GM18508 (cell line): ENCODE results near the gene FGF14.

Experiments used
- ATAC-seq: cut with Tn5 transposase; IDR thresholded peaks from one replicate; pipeline ENCODE4 v1.9.1; 2021; ENCODE audit warnings: moderate number of reproducible peaks; ENCODE audit not compliant: insufficient read depth, unreplicated experiment

FGF14 gene

GRCh38 chr13:102267191-102267590 is 134.7 kb downstream of the FGF14 start:
- no peak for ATAC-seq

DNA sequence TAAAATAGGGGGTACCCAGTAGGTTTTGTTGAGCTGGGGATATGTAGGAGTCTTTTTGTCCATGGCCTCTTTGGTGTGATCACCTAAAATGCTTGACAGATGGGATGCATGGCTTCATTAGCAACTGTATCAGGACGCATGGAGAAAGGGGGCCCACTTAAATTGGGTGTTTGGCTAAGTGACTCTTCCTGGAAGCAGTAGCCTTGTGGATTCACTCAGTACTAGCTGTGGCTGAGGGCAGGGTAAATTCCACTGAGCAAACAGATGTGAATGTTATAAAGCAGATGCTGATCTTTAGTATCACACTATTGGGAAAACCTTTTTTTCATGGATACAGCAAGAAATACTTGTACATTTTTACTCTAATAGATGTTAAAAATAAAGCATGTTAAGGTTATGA is 140.0 kb downstream of the FGF14 start:
- no peak for ATAC-seq

GRCh38 chr13:102261316-102261715 is 140.5 kb downstream of the FGF14 start:
- ATAC-seq, result no peak

- no peak for ATAC-seq
These were observed 141.6 kb downstream of the FGF14 start for GRCh38 chr13:102260256-102260655.

- ATAC-seq, result no peak
These were observed 146.4 kb downstream of the FGF14 start for GRCh38 chr13:102255409-102255808.

GRCh38 chr13:102251817-102252216 is 150.0 kb downstream of the FGF14 start:
- no peak for ATAC-seq

DNA sequence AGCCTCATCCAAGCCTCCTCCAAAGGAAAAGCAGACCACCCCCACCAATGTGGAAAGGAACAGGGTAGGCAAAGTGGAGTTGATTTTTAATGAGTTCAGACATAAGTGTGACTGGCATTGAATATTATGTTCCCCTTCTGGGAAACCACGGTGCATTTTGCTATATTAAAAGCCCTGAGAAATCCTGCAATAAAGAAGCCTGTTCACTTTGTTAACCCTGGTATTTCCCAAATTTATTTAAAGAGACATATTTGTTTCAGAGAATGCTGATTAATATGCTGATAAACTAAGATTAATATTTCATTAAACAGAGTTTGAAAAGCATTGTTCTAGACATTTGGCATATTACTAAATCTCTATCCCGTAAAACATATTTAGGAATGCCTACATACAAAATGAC is 151.4 kb downstream of the FGF14 start:
- ATAC-seq, result no peak

DNA sequence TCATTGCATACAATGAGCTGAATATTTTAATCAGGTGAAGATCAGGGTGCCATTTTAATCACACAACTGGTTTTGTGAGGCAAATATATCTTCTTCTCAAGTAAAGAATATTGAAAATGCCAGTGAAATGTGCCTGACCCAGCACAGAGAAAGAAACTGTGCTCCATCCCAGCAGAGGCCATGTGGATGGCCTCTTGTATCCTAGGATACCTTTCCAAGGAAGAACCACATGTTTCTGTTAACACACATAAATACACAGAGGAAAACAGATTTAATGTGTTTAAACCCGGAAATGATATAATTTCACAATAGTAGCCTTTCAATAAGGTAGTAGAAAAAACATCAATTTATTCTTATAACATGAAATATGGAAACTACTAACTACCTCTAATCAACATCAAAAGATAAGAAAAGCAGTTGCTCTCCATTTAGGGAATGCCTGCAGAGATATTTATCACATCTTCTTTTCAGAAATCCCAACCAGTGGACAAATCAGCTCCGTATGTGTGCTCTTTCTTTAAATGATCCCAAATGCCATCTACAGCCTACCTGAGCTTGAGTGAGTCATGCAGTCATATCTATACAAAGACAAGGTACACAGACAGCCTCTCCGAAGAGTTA is 157.1 kb downstream of the FGF14 start:
- no peak for ATAC-seq

DNA sequence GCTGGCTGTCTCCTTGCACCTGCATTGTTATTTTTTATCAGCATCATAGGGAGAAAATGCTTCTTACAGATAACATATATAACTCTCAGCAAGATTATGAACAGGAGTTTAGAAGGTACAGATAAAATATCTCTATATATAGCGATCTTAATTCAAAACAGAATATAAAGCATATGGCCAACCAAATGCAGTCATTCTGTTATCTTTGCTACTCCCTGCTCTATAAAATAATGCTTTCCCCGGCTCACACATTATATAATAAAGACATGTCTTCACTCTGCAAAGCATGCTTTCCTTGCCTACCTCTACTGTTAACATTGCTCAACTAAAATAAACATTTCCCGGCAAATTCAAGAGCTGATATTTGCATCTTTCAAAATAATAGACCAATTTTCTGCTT is 161.7 kb downstream of the FGF14 start:
- no peak for ATAC-seq

- no peak for ATAC-seq
These were observed 164.6 kb downstream of the FGF14 start for GRCh38 chr13:102237230-102237629.

- no peak for ATAC-seq
These were observed 165.0 kb downstream of the FGF14 start for GRCh38 chr13:102236830-102237229.

- no peak for ATAC-seq
These were observed 165.5 kb downstream of the FGF14 start for GRCh38 chr13:102236341-102236740.

DNA sequence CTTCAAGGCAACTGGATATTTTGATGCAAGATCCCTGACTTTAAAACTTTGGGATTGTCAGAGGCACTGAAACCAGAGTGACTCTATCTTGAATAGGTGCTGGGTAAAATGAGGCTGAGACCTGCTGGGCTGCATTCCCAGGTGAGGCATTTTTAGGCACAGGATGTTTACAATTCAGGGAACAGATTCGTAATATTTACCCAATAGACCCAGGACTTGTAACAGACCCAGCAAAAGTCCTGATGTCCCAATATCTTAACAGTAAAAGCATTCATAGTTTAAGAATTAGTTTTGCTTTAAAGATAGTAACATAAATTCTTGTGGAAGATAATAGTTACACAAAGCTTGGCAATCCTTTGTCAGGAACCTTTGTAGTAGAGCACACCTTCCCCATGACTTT is 166.2 kb downstream of the FGF14 start:
- no peak for ATAC-seq

DNA sequence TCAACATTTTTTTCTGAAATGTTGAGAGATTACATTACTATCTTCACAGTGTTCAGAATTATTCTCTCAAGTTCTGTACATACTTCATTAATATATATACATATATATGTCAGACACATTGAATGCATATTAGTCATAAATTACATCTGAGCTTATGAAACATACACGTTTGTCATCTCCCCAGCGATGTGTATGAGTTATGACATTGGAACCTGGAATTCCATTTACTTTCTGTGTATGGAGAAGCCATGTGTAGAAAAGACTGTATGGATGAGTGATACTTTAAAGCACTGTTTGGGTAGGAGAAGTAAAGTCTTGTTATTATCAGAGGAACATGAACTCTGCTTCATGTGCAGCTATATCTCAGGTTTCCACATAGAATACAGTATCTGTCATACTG is 167.2 kb downstream of the FGF14 start:
- ATAC-seq, result no peak

DNA sequence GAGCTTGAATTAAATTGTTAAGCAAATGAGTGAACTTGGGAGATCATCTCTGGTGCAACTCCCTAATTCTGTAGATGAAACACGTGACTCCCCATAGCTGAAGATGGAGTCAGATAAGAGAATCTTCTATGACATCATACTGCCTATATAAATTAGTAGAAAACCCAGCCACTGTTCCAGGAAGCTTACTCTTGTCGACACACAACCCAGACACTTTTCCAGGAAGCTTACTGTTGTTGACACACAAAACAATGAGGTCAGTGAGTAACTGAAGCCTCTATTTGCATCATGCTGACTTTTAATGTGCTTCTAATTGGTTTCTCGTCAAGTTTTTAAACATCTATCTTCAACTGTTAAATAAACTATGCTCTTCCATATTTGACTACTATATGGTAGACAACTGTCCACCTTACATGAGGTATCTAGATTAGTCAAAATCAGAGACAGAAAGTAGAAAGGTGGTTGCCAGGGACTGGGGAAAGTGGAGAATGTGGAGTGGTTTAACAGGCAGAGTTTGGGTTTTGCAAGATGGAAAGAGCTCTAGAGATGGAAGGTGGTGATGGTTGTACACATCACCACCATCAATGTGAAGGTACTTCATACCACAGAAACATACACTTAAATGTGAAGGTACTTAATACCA is 168.2 kb downstream of the FGF14 start:
- ATAC-seq, result no peak

- ATAC-seq, result no peak
These were observed 170.4 kb downstream of the FGF14 start for GRCh38 chr13:102231479-102231878.

GRCh38 chr13:102227741-102228140 is 174.1 kb downstream of the FGF14 start:
- ATAC-seq, result no peak

DNA sequence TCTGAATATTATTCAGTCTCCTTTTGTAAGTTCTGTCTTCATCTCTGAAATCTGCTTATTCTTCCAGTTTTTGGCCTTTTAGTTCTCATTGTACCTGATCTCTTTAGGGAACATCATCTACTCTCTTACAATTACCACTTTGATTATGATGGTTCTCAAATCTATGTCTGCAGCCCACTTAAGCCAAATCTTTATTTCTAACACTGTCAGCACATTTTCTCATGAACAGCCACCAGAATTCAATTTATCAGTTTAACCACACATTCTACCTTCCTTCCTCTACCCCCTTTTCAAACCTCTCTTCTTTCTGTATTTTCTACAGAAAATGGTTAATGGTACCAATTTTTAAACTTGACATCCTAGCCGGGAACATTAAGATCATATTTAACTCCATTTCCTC is 175.3 kb downstream of the FGF14 start:
- no peak for ATAC-seq

DNA sequence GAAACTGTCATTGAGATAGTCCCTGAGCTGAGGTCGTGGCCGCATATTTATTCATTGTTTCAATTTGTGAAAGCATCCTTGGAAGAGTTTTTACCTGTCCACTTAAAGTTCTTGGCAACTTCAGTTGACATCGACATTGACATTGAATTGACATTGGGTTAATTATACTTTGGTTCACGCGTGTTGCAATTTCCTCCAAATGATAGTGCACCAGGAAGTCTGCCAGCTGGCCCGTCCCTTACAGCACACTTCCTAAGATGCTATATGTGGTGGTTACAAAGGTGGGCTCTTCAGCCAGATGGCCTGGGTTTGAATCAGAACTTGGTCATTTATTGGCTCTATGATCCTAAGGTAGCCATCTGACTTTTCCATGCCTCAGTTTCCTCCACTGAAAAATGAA is 176.0 kb downstream of the FGF14 start:
- no peak for ATAC-seq

DNA sequence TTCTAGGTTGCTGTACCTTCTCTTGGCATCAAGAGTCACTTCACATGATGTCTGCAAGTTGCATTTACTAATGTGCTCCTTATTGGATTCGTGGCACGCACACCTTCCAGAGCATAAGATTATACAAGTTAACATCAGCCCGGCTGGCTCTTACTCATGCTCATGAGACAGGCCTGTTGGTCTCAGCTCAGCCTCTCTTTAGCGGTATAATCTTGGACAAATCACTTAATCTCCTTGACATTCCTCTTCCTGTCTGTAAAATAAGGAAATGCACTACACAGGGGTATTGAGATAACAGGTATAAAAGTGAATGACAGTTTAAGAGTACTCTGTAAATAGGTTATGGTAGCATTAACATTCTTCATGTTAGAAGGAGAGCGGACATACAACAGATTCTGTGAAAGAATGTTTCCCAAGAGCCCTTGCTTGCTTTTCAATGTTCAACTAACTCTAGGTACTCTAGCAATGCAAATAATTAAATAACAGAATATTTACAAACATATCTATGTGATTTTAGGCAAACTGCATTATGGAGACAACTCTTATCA is 181.1 kb downstream of the FGF14 start:
- no peak for ATAC-seq

DNA sequence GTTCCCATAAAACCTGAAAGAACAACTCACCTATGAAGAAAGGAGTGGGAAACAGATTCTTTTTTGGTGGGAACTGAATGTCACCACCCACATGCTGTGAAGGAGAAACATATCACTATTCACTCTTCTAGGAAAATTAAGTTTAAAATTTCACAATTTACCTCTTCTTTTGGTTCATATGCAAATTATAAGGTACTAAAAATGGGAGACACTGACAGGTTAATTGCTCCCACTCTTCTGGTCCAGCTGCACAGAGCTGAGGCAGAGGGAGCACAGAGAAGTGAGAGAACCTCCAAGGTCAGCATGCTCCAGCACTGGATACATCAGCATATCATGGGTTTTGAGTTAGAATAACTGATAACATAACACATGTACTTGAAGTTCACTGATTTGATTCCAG is 186.9 kb downstream of the FGF14 start:
- no peak for ATAC-seq

DNA sequence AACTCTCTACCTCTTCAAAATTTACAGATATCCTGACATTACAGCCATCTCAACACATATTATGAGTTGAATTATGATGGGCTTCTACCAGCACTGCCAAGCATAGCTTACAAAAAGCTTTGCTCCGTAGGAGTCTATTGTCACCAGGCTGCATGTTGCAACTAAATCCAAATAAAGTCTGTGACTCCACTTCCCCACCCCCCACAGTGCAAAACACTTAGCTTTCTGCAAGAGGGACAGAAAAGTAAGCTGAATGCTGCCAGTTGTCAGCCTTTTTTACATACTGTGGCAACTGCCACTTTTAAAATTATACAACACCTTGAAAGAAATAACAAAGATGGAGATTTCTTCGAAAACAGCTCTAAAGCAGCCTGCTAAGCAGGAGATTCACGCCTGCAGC is 189.1 kb downstream of the FGF14 start:
- ATAC-seq, result no peak
